Anterior cingulate cortex (tissue), 58 donors: Measurements from ENCODE around the gene CACNA1I.
"Not testable (repeated sequence)": the region's sequence is repeated elsewhere in the genome, so short reads cannot be mapped to it uniquely, and the experiment has no call there.

Source experiments
- DNase-seq, 58 donors: peaks; one replicate each; lab custom pipeline; 2025; lab: John Stamatoyannopoulos, UW

Gene CACNA1I

GRCh38 chr22:39570665-39571064 is at the start of gene CACNA1I:
TSS of gene CACNA1I (plus strand) at chr22:39570753. CDS start at chr22:39570753, 0 bp downstream.
- no peak for DNase-seq

DNA sequence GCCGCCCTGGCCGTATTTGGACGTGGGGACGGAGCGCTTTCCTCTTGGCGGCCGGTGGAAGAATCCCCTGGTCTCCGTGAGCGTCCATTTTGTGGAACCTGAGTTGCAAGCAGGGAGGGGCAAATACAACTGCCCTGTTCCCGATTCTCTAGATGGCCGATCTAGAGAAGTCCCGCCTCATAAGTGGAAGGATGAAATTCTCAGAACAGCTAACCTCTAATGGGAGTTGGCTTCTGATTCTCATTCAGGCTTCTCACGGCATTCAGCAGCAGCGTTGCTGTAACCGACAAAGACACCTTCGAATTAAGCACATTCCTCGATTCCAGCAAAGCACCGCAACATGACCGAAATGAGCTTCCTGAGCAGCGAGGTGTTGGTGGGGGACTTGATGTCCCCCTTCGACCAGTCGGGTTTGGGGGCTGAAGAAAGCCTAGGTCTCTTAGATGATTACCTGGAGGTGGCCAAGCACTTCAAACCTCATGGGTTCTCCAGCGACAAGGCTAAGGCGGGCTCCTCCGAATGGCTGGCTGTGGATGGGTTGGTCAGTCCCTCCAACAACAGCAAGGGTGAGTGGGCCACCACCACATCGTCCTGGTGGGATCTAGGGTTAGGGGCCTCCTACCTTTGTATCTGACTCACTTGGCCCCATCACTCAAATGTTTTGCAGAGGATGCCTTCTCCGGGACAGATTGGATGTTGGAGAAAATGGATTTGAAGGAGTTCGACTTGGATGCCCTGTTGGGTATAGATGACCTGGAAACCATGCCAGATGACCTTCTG is 49.3 kb upstream of the CACNA1I start:
- DNase-seq: peak in 2 of 58 donors; percentile 64 to 65

DNA sequence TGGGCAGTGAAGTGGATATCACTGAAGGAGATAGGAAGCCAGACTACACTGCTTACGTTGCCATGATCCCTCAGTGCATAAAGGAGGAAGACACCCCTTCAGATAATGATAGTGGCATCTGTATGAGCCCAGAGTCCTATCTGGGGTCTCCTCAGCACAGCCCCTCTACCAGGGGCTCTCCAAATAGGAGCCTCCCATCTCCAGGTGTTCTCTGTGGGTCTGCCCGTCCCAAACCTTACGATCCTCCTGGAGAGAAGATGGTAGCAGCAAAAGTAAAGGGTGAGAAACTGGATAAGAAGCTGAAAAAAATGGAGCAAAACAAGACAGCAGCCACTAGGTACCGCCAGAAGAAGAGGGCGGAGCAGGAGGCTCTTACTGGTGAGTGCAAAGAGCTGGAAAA is 48.5 kb upstream of the CACNA1I start:
- DNase-seq: not testable (repeated sequence)

- DNase-seq: peak in 33 of 58 donors; percentile 23 to 77 (median 50)
Measured at GRCh38 chr22:39522567-39523300, 47.8 kb upstream of the CACNA1I start.

GRCh38 chr22:39524089-39524752 is 46.3 kb upstream of the CACNA1I start:
- no peak for DNase-seq

DNA sequence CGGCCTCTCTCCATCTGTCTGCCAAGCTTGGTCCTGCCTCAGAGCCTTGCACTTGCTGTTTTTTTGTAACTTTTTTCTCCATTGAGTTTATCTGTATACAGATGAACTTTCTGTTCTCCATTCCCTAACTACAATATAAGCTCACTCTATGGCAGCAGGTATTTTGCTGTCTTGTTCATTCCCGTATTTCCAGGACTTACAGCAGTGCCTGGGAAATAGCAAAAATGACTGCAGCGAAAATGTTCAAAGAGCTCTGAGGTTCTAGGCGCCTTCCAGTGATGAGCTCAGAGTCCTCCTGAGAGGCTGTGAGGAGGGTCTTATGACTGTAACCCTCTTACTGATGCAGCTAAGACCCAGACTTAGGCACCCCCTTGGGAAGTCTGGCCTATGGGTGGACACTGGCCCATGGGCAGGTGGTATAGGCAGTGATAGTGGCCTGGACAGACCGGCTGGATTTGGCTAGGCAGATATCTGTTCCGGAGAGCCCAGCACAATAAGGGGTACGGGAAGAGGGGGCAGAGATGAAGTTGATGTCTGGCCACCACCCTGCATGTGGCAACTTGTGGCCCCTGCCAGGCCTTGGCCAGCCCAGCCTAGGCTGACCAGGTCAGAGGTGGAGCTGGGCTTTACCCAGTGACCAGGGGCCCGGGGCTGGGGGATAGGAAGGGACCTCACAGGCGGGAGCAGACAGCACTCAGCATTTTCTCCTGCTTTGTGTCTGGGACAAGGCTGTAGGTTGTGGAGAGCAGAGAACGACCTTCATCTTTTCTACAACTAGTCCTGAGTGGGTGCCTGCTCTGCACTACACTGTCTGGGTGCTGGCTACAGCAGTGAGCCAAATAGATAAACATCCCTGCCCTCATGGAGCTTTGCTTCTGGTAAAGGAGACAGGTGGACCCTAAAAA is 45.5 kb upstream of the CACNA1I start:
- DNase-seq: no peak

DNA sequence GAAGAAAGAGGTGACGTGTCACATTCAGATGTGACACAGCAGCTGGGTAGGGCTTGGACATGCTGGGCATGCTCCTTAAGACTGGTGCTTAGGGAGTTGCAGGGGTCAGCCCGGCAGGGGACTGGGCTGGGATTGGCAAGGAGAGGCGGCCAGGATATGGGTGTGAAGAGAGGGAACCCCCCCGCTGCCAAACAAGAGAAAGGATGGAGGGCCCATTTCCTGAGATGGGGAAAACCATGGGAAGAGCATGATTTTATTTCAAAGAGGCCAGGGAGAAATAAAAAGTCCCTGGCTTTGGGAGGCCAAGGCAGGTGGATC is 44.9 kb upstream of the CACNA1I start:
- no peak for DNase-seq

DNA sequence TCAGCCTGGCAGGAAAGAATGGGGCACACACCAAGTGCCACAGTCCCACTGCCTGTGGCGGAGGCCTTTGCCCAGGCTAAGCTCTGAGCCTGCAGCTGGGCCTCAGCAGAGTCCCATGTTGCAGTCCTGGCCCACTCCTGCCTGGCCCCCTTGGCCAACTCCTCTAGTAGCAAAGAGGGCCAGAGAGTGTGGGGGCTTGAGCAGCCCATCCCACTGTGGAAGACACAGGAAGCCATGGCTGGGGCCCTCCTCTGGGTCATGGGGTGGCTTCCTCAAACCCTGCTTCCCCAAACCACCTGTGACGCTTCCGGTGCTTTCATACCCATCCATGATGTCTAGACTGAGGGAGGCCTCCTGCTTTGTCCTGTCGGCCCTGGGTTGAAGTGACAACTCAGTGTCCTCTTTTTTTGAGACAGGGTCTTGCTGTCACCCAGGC is 43.8 kb upstream of the CACNA1I start:
- no peak for DNase-seq

GRCh38 chr22:39527481-39527961 is 43.0 kb upstream of the CACNA1I start:
- no peak for DNase-seq

DNA sequence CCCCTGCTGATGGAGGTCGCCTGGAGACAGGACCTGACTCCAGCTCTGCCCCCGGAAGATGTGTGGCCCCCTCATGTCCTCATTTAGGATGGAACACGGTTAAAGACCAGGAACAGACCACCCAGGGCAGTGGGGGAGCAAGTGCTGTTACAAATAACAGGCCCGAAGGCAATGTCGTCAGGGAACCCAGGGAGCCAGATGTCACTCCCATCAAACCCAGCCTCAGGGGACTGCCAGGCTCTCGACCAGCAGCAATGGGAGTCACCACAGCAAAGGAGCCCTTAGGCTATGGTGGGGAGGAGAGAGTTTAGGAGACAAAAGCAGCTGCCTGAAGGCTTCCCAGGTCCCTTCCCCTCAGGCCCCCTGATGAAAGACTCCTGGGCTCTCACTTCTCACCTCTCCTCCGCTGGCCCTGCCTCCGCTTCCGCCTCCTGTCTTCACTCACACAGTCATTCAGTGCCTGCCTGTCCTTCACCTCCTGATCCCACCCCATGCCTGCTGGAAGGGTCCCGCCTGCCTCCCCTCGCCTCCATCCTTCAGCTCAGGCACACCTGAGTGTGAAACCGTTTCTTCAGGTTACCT is 42.4 kb upstream of the CACNA1I start:
- no peak for DNase-seq

GRCh38 chr22:39528681-39529486 is 41.7 kb upstream of the CACNA1I start:
- DNase-seq: peak; percentile 32 to 93 (median 84)

DNA sequence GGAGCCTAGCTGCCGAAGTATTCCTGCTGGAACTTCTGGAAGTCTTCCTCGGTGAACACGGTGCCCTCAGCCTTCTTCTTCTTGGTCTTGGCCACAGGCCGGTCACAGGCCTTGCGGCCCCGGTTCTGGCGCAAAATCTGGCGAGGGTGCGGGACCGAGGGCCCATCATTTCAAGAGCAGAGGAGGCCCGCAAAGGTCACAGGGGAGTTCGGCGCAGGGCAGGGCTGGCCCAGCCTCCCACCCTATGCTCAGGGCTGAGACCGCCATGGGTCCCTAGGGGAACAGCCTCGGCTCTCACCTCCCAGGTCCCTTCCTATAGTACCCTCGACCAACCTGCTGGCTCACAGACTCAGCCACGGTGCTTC is 41.1 kb upstream of the CACNA1I start:
- no peak for DNase-seq

DNA sequence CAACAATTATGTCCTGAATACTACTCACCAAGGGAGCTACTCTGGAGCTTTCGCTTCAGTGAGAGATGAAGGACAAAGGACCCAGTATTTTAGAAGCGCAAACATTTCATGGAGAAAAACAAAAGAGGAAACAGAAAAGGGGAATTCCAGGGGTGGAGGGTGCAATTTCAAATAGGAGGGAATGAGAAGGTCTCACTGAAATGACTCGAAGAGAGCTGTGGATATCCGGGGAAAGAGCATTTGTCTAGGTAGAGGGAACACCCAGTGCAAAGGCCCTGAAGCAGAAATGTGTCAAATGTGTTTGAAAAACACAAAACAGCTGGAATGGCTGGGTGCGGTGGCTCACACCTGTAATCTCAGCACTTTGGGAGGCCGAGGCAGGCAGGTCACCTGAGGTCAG is 40.4 kb upstream of the CACNA1I start:
- no peak for DNase-seq

DNA sequence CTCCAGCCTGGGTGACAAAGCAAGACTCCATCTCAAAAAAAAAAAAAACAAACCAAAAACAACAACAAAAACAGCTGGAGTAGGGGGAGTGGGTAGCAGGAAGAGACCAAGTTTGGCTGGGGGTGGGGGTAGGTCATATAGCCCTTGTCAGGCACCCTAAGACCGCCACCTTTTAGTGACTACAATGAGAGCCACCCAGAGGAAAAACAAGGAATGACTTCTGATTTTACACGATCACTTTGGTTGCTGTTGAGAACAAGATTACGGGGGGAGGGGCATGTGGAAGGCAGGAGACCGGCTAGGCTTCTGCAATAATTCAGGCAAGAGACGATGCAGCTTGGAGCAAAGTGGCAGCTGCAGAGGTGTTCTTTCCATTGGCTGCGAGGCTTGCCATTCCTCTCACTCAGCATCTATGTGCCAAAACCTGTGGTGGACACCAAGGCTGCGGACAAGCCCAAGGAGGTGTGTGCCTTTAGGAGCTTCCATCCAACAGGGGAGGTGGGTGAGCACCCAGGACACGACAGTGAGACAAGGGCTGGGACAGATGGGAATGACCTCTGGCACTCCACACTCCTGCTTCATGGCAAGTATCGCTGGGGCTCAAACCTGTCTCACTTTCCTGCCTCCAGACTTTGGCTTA is 39.7 kb upstream of the CACNA1I start:
- no peak for DNase-seq

- DNase-seq: peak; percentile 82 to 99 (median 97)
Measured at GRCh38 chr22:39532215-39533073, 38.1 kb upstream of the CACNA1I start, which contains the start of gene RPS19BP1. TSS of gene RPS19BP1 (minus strand) at chr22:39532748. CDS start at chr22:39532738, 10 bp downstream.

- DNase-seq: no peak
Measured at GRCh38 chr22:39534092-39534506, 36.5 kb upstream of the CACNA1I start.
